Osteoblast (primary cell): ENCODE results near the gene SCEL. TPM values are rescaled to one million over a fixed set of nuclear protein-coding genes. Genes with fewer than 3 reads are reported as not detected.
"Not testable (repeated sequence)": the region's sequence is repeated elsewhere in the genome, so short reads cannot be mapped to it uniquely, and the experiment has no call there.

Experiments used
- DNase-seq: peaks from one replicate; pipeline ENCODE4 v3.0.0; 2011; ENCODE audit warnings: low spot score, mixed read lengths; ENCODE audit not compliant: insufficient read length; ENCODE audit errors: missing footprints
- H2AFZ ChIP-seq: 2 replicates; pipeline ENCODE4 v1.6.0; 2011; ENCODE audit warnings: mild to moderate bottlenecking, low read length
- H3K27ac ChIP-seq: 2 replicates; pipeline ENCODE4 v1.5.1; 2011; ENCODE audit warnings: mild to moderate bottlenecking, low read depth, low read length, moderate library complexity
- H3K27me3 ChIP-seq: 2 replicates; pipeline ENCODE4 v1.6.0; 2012; ENCODE audit warnings: mild to moderate bottlenecking, control low read depth, inconsistent platforms, low read length, moderate library complexity; ENCODE audit not compliant: insufficient read depth
- H3K36me3 ChIP-seq: 2 replicates; pipeline ENCODE4 v1.5.1; 2011; ENCODE audit warnings: mild to moderate bottlenecking, low read length, control low read depth, moderate library complexity; ENCODE audit not compliant: insufficient read depth
- H3K4me1 ChIP-seq: 2 replicates; pipeline ENCODE4 v1.5.1; 2011; ENCODE audit warnings: mild to moderate bottlenecking, low read length, control low read depth, moderate library complexity; ENCODE audit not compliant: insufficient read depth
- H3K4me2 ChIP-seq: 2 replicates; pipeline ENCODE4 v1.6.0; 2011; ENCODE audit warnings: mild to moderate bottlenecking, low read length; ENCODE audit not compliant: insufficient read depth
- H3K4me3 ChIP-seq: fragments of 200-600 bp; sonication (generic); 3 replicates; pipeline ENCODE4 v1.5.1; 2012; ENCODE audit warnings: mild to moderate bottlenecking, low read length, inconsistent platforms; ENCODE audit not compliant: insufficient read depth
- H3K79me2 ChIP-seq: 2 replicates; pipeline ENCODE4 v1.6.0; 2012; ENCODE audit warnings: mild to moderate bottlenecking, low read length, control low read depth, inconsistent platforms; ENCODE audit not compliant: insufficient read depth
- H3K9me3 ChIP-seq: 2 replicates; pipeline ENCODE4 v1.5.1; 2011; ENCODE audit warnings: low read depth, low read length, control low read depth
- H4K20me1 ChIP-seq: 2 replicates; pipeline ENCODE4 v1.6.0; 2012; ENCODE audit warnings: mild to moderate bottlenecking, low read length, control low read depth; ENCODE audit not compliant: insufficient read depth
- CTCF ChIP-seq: IDR thresholded peaks from 2 replicates; pipeline ENCODE4 v1.5.1; 2011; ENCODE audit warnings: mild to moderate bottlenecking, low read depth, low read length, moderate library complexity; ENCODE audit errors: extremely low read depth
- total RNA-seq: library from RNA; depleted of rRNA; stranded (reverse); fragments of >200 nt; gene quantifications from 2 replicates; pipeline ENCODE4 v1.2.3, GENCODE V29; 2012

Gene SCEL
- total RNA-seq, 1 donor = not detected

GRCh38 chr13:77515785-77516184 is 19.7 kb upstream of the SCEL start:
- peaks cover 6% of the 10 kb centered on the region for H3K4me1 ChIP-seq
- H3K27me3 ChIP-seq = no peaks in the 10 kb centered on the region
- H3K79me2 ChIP-seq = no peaks in the 10 kb centered on the region
- no peak overlapping the region for H3K4me3 ChIP-seq
- H3K27ac ChIP-seq = no peak overlapping the region
- H3K4me2 ChIP-seq = no peak overlapping the region
- H3K36me3 ChIP-seq = no peaks in the 10 kb centered on the region
- no peak overlapping the region for H2AFZ ChIP-seq
- no peaks in the 10 kb centered on the region for H4K20me1 ChIP-seq
- TF ChIP-seq CTCF = no peak
- no peaks in the 10 kb centered on the region for H3K9me3 ChIP-seq
- DNase-seq = no peak

GRCh38 chr13:77516342-77516789 is 19.1 kb upstream of the SCEL start:
- Histone ChIP-seq H4K20me1 (no peaks in the 10 kb centered on the region), H2AFZ (peak overlapping the region; percentile 47), H3K4me1 (peaks cover 11% of the 10 kb centered on the region), H3K27me3 (no peaks in the 10 kb centered on the region), H3K27ac (no peak overlapping the region), H3K36me3 (no peaks in the 10 kb centered on the region), H3K4me2 (no peak overlapping the region), H3K4me3 (no peak overlapping the region), H3K9me3 (no peaks in the 10 kb centered on the region), H3K79me2 (no peaks in the 10 kb centered on the region)
- no peak for TF ChIP-seq CTCF
- peak; percentile 45 for DNase-seq

- Histone ChIP-seq H3K9me3 (no peaks in the 10 kb centered on the region), H3K27ac (no peak overlapping the region), H3K4me2 (no peak overlapping the region), H3K79me2 (no peaks in the 10 kb centered on the region), H4K20me1 (no peaks in the 10 kb centered on the region), H3K4me1 (peaks cover 16% of the 10 kb centered on the region), H2AFZ (no peak overlapping the region), H3K36me3 (no peaks in the 10 kb centered on the region), H3K4me3 (no peak overlapping the region), H3K27me3 (no peaks in the 10 kb centered on the region)
- no peak for DNase-seq
- TF ChIP-seq CTCF = no peak
Measured at GRCh38 chr13:77518266-77518665, 17.2 kb upstream of the SCEL start.

DNA sequence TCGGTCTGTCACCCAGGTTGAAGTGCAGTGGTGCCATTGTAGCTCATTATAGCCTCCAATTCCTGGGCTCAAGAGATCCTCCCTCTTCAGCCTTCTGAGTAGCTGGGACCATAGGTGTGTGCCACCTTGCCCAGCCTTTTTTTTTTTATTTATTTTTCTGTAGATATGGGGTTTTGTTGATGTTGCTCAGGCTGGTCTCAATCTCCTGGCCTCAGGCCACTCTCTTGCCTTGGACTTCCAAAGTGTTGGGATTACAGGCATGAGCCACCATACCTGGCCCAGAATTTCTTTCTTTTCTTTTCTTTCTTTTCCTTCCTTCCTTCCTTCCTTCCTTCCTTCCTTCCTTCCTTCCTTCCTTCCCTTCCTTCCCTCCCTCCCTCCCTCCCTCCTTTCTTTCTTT is 16.1 kb upstream of the SCEL start:
- not testable (repeated sequence) for H3K9me3 ChIP-seq, H2AFZ ChIP-seq, H3K4me3 ChIP-seq, DNase-seq, H3K79me2 ChIP-seq, H3K27me3 ChIP-seq, H3K4me2 ChIP-seq, H3K27ac ChIP-seq, H3K36me3 ChIP-seq, H4K20me1 ChIP-seq
- H3K4me1 ChIP-seq = peaks cover 16% of the 10 kb centered on the region
